Endothelial cell (in vitro differentiated cells): ENCODE results near the gene ARHGAP44. TPM values are rescaled to one million over a fixed set of nuclear protein-coding genes. Genes with fewer than 3 reads are reported as not detected.

Experiments
- DNase-seq: peaks from one replicate; pipeline ENCODE4 v3.0.0; 2021; ENCODE audit warnings: low spot score
- H3K27ac Mint-ChIP-seq: one replicate; pipeline ENCODE4 v1.8.0; 2021; ENCODE audit warnings: mixed read lengths, inconsistent platforms; ENCODE audit not compliant: unreplicated experiment
- H3K27me3 Mint-ChIP-seq: one replicate; pipeline ENCODE4 v1.8.0; 2021; ENCODE audit warnings: mild to moderate bottlenecking, moderate library complexity, mixed read lengths, inconsistent platforms; ENCODE audit not compliant: unreplicated experiment
- H3K36me3 Mint-ChIP-seq: one replicate; pipeline ENCODE4 v1.8.0; 2021; ENCODE audit warnings: mild to moderate bottlenecking, low read depth, mixed read lengths, inconsistent platforms; ENCODE audit not compliant: unreplicated experiment
- H3K4me1 Mint-ChIP-seq: one replicate; pipeline ENCODE4 v1.8.0; 2021; ENCODE audit warnings: mild to moderate bottlenecking, mixed read lengths, inconsistent platforms; ENCODE audit not compliant: unreplicated experiment
- H3K4me3 Mint-ChIP-seq: one replicate; pipeline ENCODE4 v1.8.0; 2021; ENCODE audit warnings: mild to moderate bottlenecking, mixed read lengths, inconsistent platforms; ENCODE audit not compliant: unreplicated experiment
- H3K9me3 Mint-ChIP-seq: one replicate; pipeline ENCODE4 v1.8.0; 2021; ENCODE audit warnings: mixed read lengths, inconsistent platforms; ENCODE audit not compliant: unreplicated experiment
- total RNA-seq: library from RNA; stranded (reverse); fragmentation: NEBNext Ultra II Directional; extraction: Animal tissue kit (Norgen Biotek cat#: 25700); gene quantifications from one replicate; pipeline ENCODE4 v1.2.1, GENCODE V29; 2021; ENCODE audit not compliant: unreplicated experiment
- TF ChIP-seq, protein P1 (sequence below): fragments of 200-600 bp; sonication (generic); IDR thresholded peaks from one replicate; pipeline ENCODE4 v1.5.0; 2021; ENCODE audit warnings: antibody characterized with exemption; ENCODE audit not compliant: unreplicated experiment

The ARHGAP44 gene
- total RNA-seq, 1 donor from 2014 or later, result 11.5 TPM

DNA sequence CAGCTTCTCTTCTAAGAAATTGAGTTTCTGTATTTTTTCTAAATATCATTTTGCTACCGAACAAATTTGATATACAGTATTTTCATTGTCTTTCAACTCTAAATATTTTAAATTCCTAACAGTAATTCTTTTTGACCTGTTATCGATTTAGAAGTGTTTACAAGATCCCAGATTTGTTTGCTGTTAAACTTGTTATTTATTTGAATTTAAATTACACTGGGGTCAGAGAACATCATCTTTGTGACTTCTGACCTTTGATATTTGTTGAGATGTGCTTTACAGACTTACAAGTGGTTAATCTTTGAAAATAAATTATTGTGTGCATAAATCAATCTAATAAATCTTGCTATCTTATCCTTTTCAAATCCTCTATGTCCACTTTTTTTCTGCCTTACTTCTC lies 94.2 kb downstream of the ARHGAP44 start:
- no peaks in the 10 kb centered on the region for H3K36me3 Mint-ChIP-seq
- no peaks in the 10 kb centered on the region for H3K9me3 Mint-ChIP-seq
- no peak overlapping the region for H3K4me3 Mint-ChIP-seq
- H3K4me1 Mint-ChIP-seq, result no peaks in the 10 kb centered on the region
- TF ChIP-seq, protein P1, sequence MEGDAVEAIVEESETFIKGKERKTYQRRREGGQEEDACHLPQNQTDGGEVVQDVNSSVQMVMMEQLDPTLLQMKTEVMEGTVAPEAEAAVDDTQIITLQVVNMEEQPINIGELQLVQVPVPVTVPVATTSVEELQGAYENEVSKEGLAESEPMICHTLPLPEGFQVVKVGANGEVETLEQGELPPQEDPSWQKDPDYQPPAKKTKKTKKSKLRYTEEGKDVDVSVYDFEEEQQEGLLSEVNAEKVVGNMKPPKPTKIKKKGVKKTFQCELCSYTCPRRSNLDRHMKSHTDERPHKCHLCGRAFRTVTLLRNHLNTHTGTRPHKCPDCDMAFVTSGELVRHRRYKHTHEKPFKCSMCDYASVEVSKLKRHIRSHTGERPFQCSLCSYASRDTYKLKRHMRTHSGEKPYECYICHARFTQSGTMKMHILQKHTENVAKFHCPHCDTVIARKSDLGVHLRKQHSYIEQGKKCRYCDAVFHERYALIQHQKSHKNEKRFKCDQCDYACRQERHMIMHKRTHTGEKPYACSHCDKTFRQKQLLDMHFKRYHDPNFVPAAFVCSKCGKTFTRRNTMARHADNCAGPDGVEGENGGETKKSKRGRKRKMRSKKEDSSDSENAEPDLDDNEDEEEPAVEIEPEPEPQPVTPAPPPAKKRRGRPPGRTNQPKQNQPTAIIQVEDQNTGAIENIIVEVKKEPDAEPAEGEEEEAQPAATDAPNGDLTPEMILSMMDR, result no peak
- no peak for DNase-seq
- H3K27ac Mint-ChIP-seq, result no peak overlapping the region
- H3K27me3 Mint-ChIP-seq, result no peaks in the 10 kb centered on the region

DNA sequence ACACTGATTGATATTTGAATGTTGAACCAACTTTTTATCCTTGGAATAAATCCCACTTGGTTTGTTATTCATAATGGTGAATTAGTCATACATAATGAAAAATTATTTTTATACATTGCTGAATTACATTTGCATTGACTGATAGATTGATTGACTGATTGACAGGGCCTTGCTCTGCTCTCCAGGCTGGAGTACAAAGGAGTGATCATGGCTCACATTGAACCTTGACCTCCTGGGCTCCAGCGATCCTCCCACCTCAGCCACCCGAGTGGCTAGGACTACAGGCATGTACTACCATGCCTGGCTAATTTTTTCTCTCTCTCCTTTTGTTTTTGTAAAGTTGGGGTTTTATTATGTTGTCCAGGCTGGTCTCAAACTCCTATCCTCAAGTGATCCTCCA lies 97.8 kb downstream of the ARHGAP44 start:
- H3K4me3 Mint-ChIP-seq, result no peak overlapping the region
- no peaks in the 10 kb centered on the region for H3K36me3 Mint-ChIP-seq
- H3K4me1 Mint-ChIP-seq, result no peaks in the 10 kb centered on the region
- no peaks in the 10 kb centered on the region for H3K9me3 Mint-ChIP-seq
- TF ChIP-seq, protein P1, result no peak
- no peak overlapping the region for H3K27ac Mint-ChIP-seq
- peaks cover 2% of the 10 kb centered on the region for H3K27me3 Mint-ChIP-seq
- no peak for DNase-seq

DNA sequence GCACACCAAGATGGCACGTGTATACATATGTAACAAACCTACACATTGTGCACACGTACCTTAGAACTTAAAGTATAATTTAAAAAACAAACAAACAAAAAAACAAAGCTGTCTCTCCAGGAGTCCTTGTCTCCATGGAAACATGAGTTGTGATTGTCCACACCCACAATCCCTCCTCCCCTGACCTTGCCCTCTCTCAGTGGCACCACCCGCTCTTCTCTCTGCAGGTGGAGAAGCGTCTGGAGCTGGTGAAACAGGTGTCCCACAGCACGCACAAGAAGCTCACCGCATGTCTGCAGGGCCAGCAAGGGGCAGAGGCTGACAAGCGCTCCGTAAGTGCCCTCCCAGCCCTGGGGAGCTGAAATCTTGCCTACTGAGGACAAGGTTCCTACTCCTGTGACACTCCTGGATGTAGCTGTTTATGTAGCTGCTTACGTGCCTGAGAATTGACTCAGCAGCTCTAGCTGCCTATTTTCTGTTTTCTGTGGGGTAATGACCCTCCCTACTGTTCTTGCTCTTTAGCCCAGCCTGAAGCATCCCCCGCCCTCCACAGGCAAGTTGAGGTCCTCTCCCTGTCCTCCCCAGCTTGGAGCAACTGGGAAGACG lies 107.0 kb downstream of the ARHGAP44 start:
- no peaks in the 10 kb centered on the region for H3K4me1 Mint-ChIP-seq
- no peak overlapping the region for H3K4me3 Mint-ChIP-seq
- H3K36me3 Mint-ChIP-seq, result peaks cover 10% of the 10 kb centered on the region
- H3K9me3 Mint-ChIP-seq, result no peaks in the 10 kb centered on the region
- DNase-seq, result no peak
- H3K27ac Mint-ChIP-seq, result no peak overlapping the region
- H3K27me3 Mint-ChIP-seq, result no peaks in the 10 kb centered on the region
- TF ChIP-seq, protein P1, result no peak

DNA sequence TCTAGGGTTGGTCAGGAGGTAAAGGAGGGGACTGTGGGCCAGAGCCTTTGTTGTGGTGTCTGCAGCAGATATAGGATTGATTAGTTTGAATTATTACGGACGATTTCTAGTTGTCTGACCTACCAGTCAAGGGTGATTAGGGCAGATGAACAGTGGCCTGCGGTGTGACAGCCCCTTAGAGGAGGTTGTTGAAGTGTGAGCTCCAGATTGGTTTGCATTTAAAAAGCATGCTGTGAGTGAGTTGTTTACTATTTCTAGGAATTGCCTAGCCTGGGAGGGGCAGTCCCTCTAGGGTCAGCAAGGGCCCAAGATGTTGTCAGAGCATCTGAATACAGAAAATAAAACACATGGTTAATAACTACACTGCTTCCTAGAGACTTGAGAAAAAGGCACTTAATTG lies 108.8 kb downstream of the ARHGAP44 start:
- H3K4me3 Mint-ChIP-seq, result no peak overlapping the region
- H3K4me1 Mint-ChIP-seq, result no peaks in the 10 kb centered on the region
- TF ChIP-seq, protein P1, result no peak
- no peak for DNase-seq
- no peaks in the 10 kb centered on the region for H3K27me3 Mint-ChIP-seq
- H3K9me3 Mint-ChIP-seq, result no peaks in the 10 kb centered on the region
- no peak overlapping the region for H3K27ac Mint-ChIP-seq
- H3K36me3 Mint-ChIP-seq, result peaks cover 6% of the 10 kb centered on the region

DNA sequence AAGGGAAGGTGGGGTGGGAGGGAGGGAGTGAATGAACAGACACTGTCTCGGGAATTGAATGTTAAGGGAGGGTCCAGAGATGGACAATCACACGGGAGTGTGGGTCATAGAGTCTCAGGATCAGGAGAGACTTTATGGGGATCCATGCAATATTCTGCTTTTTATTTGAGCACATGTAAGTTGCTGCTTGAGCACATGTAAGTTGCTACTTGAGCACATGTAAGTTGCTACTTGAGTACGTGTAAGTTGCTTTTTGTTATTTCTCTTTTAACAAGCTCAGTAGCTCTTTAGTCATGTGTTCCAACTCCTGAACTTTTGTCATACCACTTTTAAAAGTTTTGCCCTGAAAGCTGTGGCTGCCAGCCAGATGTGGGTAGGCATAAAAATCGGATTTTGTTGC lies 110.3 kb downstream of the ARHGAP44 start:
- no peak overlapping the region for H3K27ac Mint-ChIP-seq

More for the DNA sequence above, 110.3 kb downstream of the ARHGAP44 start:
- Mint-ChIP-seq H3K4me3 (no peak overlapping the region), H3K36me3 (peaks cover 6% of the 10 kb centered on the region), H3K4me1 (no peaks in the 10 kb centered on the region), H3K9me3 (no peaks in the 10 kb centered on the region), H3K27me3 (no peaks in the 10 kb centered on the region)
- TF ChIP-seq, protein P1, result no peak
- no peak for DNase-seq
